Measurements from ENCODE around the gene ZDHHC1. TPM values are rescaled to one million over a fixed set of nuclear protein-coding genes. Genes with fewer than 3 reads are reported as not detected.

The ZDHHC1 gene
- total and polyA plus RNA-seq, 2 of the 13 experiments (the other 11 are each of a cell fraction or from before 2014, with no cell fraction given), result 0.51 to 1.1 TPM

- TF ChIP-seq NRL (CRISPR knock-in tag; IDR thresholded peaks at IDR 0.05; ENCODE audit: borderline replicate concordance) (peak; percentile 78), NCOA2 (CRISPR knock-in tag; IDR thresholded peaks at IDR 0.05) (no peak), ZNF562 (CRISPR knock-in tag; IDR thresholded peaks at IDR 0.05; ENCODE audit: borderline replicate concordance) (no peak), ARNT (IDR thresholded peaks at IDR 0.05) (no peak), ZNF775 (CRISPR knock-in tag; IDR thresholded peaks at IDR 0.05; ENCODE audit: borderline replicate concordance) (peak; percentile 65; the same call in 1 of the 2 replicates), GLI4 (CRISPR knock-in tag; IDR thresholded peaks at IDR 0.05; ENCODE audit: borderline replicate concordance) (0 out of 2 replicates have a peak, but pooled peaks have one; percentile 70), ZNF841 (CRISPR knock-in tag; IDR thresholded peaks at IDR 0.05; ENCODE audit: borderline replicate concordance) (no peak), IRF1 (CRISPR knock-in tag; IDR thresholded peaks at IDR 0.05; ENCODE audit: low read depth) (no peak), ZNF746 (CRISPR knock-in tag; IDR thresholded peaks at IDR 0.05) (no peak), PPARG (CRISPR knock-in tag; conservative IDR thresholded peaks at IDR 0.05) (no peak), ZC3H13 (CRISPR knock-in tag; IDR thresholded peaks at IDR 0.05) (no peak), PHB2 (IDR thresholded peaks at IDR 0.05; ENCODE audit: partially characterized antibody) (no peak), CENPT (CRISPR knock-in tag; IDR thresholded peaks at IDR 0.05; ENCODE audit: low read depth) (peak; percentile 83; the same call in 1 of the 2 replicates), FOXP1 (IDR thresholded peaks at IDR 0.05) (no peak), FOXP1 (CRISPR knock-in tag; IDR thresholded peaks at IDR 0.05) (no peak; the same call in 1 of the 2 replicates), ATF5 (CRISPR knock-in tag; IDR thresholded peaks at IDR 0.05; ENCODE audit: low read depth) (peak; percentile 94), CTCF (CRISPR knock-in tag; IDR thresholded peaks at IDR 0.05) (no peak), GABPA (IDR thresholded peaks at IDR 0.05; ENCODE audit: low read depth, low read length) (no peak), GABPA (CRISPR knock-in tag; IDR thresholded peaks at IDR 0.05; ENCODE audit: low read depth) (no peak), ZSCAN5A (CRISPR knock-in tag; IDR thresholded peaks at IDR 0.05; ENCODE audit: borderline replicate concordance) (0 out of 2 replicates have a peak, but pooled peaks have one; percentile 43), KDM1A (CRISPR knock-in tag; IDR thresholded peaks at IDR 0.05) (no peak), GATA4 (IDR thresholded peaks at IDR 0.05; ENCODE audit: borderline replicate concordance, low read depth) (no peak; the same call in 1 of the 2 replicates), ZNF296 (CRISPR knock-in tag; conservative IDR thresholded peaks at IDR 0.05) (no peak), ZNF367 (CRISPR knock-in tag; IDR thresholded peaks at IDR 0.05; ENCODE audit: borderline replicate concordance) (no peak; the same call in 1 of the 2 replicates), ZNF639 (CRISPR knock-in tag; conservative IDR thresholded peaks at IDR 0.05) (peak; percentile 42; the same call in 1 of the 2 replicates)
These were observed 14.3 kb upstream of the ZDHHC1 start (continued) for GRCh38 chr16:67430504-67430976.

Data from HepG2 (cell line).